Measurements from ENCODE around the gene CLTCL1.

GRCh38 chr22:19207401-19207808 lies 84.1 kb downstream of the CLTCL1 start:
- no peak for TF ChIP-seq POLR2A (IDR thresholded peaks at IDR 0.05)
- no peak for TF ChIP-seq CTCF (IDR thresholded peaks at IDR 0.05)
- no peak for TF ChIP-seq POLR2AphosphoS5 (IDR thresholded peaks at IDR 0.05; ENCODE audit: insufficient read depth in 1 of 2, low read depth in 1 of 2)
